ENCODE results near the gene RYR3. TPM values are rescaled to one million over a fixed set of nuclear protein-coding genes. Genes with fewer than 3 reads are reported as not detected.

Gene RYR3
- total and polyA plus RNA-seq, 2 donors (not counting 1 experiment from before 2014, with no cell fraction given) = not detected

DNA sequence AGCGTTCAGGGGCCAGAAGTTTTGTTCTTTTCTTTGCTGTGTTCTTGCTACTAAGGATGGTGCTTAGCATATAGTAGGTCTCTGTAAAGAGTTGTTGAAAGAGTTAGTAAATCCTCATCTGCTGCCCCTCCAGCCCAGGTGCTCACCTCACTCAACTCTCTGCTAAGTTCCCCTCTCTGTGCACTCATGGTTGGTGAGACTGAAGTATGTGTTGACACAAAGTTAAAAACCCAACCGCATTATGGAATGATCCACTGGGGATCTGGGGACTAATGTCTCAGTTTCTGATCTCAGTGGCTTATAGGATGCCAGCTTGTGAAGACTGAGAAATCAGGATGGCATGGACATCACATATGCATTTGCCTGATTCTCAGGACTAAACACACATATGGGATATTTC lies 13.8 kb downstream of the RYR3 start:
- ATAC-seq (ENCODE audit: low read depth) (no peak), DNase-seq (no peak)
- Histone ChIP-seq H3K4me1 (ENCODE audit: control insufficient read depth in 2 of 2, insufficient read depth in 2 of 2, low read length in 2 of 2) (peaks cover 0 to 13% of the 10 kb centered on the region in 2 donors), H3K27me3 (replicated peaks in 1 of 4; ENCODE audit: control extremely low read depth in 1 of 4, control insufficient read depth in 3 of 4, insufficient read depth in 4 of 4, low read length in 3 of 4) (no peaks in the 10 kb centered on the region), H3K4me3 (ENCODE audit: control extremely low read depth in 1 of 5, extremely low read depth in 1 of 5, insufficient read depth in 1 of 5, low read depth in 2 of 5, low read length in 4 of 5) (no peak overlapping the region), H3K4me2 (replicated peaks; ENCODE audit: low read depth, low read length, poor library complexity, severe bottlenecking) (no peak overlapping the region), H4K20me1 (ENCODE audit: control insufficient read depth, insufficient read depth, low read length, poor library complexity, severe bottlenecking) (no peaks in the 10 kb centered on the region), H3K9me3 (ENCODE audit: control extremely low read depth in 1 of 3, control insufficient read depth in 2 of 3, insufficient read depth in 1 of 3, low read length in 2 of 3) (no peaks in the 10 kb centered on the region), H3K27ac (ENCODE audit: low read length in 2 of 2) (no peak overlapping the region), H3K9ac (ENCODE audit: low read length) (no peak overlapping the region), H2AFZ (ENCODE audit: insufficient read depth, low read depth, low read length, poor library complexity, severe bottlenecking) (no peak overlapping the region), H3K36me3 (replicated peaks in 1 of 2; ENCODE audit: control extremely low read depth in 1 of 2, control insufficient read depth in 1 of 2, extremely low read depth in 1 of 2, insufficient read depth in 2 of 2, low read length in 1 of 2) (no peaks in the 10 kb centered on the region), H3K79me2 (ENCODE audit: control insufficient read depth, insufficient read depth, low read length) (no peaks in the 10 kb centered on the region)
- intact Hi-C loops (cut with micrococcal nuclease) = no loop called here
- H3K27me3 Mint-ChIP-seq = peaks cover 35% of the 10 kb centered on the region
- TF ChIP-seq, protein P1, sequence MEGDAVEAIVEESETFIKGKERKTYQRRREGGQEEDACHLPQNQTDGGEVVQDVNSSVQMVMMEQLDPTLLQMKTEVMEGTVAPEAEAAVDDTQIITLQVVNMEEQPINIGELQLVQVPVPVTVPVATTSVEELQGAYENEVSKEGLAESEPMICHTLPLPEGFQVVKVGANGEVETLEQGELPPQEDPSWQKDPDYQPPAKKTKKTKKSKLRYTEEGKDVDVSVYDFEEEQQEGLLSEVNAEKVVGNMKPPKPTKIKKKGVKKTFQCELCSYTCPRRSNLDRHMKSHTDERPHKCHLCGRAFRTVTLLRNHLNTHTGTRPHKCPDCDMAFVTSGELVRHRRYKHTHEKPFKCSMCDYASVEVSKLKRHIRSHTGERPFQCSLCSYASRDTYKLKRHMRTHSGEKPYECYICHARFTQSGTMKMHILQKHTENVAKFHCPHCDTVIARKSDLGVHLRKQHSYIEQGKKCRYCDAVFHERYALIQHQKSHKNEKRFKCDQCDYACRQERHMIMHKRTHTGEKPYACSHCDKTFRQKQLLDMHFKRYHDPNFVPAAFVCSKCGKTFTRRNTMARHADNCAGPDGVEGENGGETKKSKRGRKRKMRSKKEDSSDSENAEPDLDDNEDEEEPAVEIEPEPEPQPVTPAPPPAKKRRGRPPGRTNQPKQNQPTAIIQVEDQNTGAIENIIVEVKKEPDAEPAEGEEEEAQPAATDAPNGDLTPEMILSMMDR (IDR thresholded peaks at IDR 0.05) = no peak
- no peak for TF ChIP-seq EZH2 (IDR thresholded peaks at IDR 0.05; ENCODE audit: borderline replicate concordance, insufficient read depth, low read depth, low read length, poor library complexity, severe bottlenecking)
- ChIA-PET POLR2A (no interaction called here), CTCF (no interaction called here)
- no peak overlapping the region for H3K27ac Mint-ChIP-seq
- peaks cover 6% of the 10 kb centered on the region for H3K4me1 Mint-ChIP-seq
- H3K4me3 Mint-ChIP-seq = no peak overlapping the region
- peaks cover 3% of the 10 kb centered on the region for H3K9me3 Mint-ChIP-seq (ENCODE audit: insufficient read depth)
- WGBS (ENCODE audit: insufficient coverage) = no CpG with 5 or more reads among the region's 2 CpGs

DNA sequence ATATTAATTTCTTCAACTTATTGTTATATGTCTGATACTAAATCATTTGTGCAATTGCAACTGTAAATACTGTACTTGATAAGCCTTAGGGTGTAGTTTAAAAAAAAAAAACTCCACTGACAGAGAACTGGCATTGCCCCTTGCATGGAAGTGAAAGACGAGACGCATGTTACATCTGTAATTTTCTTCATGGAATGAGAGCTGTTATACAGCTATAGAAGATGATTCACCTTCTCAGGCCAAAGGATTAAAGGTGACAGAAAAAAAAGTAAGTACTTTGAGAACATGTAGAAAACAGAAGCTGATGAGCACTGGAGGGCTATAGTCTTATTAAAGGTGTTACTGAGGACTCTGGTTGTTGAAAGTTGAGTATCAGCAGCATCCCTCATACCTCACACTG lies 16.1 kb downstream of the RYR3 start:
- H2AFZ ChIP-seq (ENCODE audit: insufficient read depth, low read depth, low read length, poor library complexity, severe bottlenecking) = no peak overlapping the region
- Mint-ChIP-seq H3K4me3 (no peak overlapping the region), H3K9me3 (ENCODE audit: insufficient read depth) (peaks cover 3% of the 10 kb centered on the region), H3K27ac (no peak overlapping the region), H3K27me3 (peaks cover 38% of the 10 kb centered on the region), H3K4me1 (peaks cover 6% of the 10 kb centered on the region)
- ChIA-PET POLR2A (no interaction called here), CTCF (no interaction called here)
- no peaks in the 10 kb centered on the region for H4K20me1 ChIP-seq (ENCODE audit: control insufficient read depth, insufficient read depth, low read length, poor library complexity, severe bottlenecking)
- peaks cover 0 to 13% of the 10 kb centered on the region in 2 donors for H3K4me1 ChIP-seq (ENCODE audit: control insufficient read depth in 2 of 2, insufficient read depth in 2 of 2, low read length in 2 of 2)
- H3K79me2 ChIP-seq (ENCODE audit: control insufficient read depth, insufficient read depth, low read length) = no peaks in the 10 kb centered on the region
- no peak overlapping the region for H3K4me3 ChIP-seq (ENCODE audit: control extremely low read depth in 1 of 5, extremely low read depth in 1 of 5, insufficient read depth in 1 of 5, low read depth in 2 of 5, low read length in 4 of 5)
- WGBS (ENCODE audit: insufficient coverage) = 100% methylated on average over 2 of the region's 2 CpGs
- DNase-seq (no peak), ATAC-seq (ENCODE audit: low read depth) (no peak)
- TF ChIP-seq, protein P1 (IDR thresholded peaks at IDR 0.05) = no peak
- no peak for TF ChIP-seq EZH2 (IDR thresholded peaks at IDR 0.05; ENCODE audit: borderline replicate concordance, insufficient read depth, low read depth, low read length, poor library complexity, severe bottlenecking)
- intact Hi-C loops (cut with micrococcal nuclease) = no loop called here
- no peak overlapping the region for H3K4me2 ChIP-seq (replicated peaks; ENCODE audit: low read depth, low read length, poor library complexity, severe bottlenecking)
- no peaks in the 10 kb centered on the region for H3K9me3 ChIP-seq (ENCODE audit: control extremely low read depth in 1 of 3, control insufficient read depth in 2 of 3, insufficient read depth in 1 of 3, low read length in 2 of 3)
- no peaks in the 10 kb centered on the region for H3K36me3 ChIP-seq (replicated peaks in 1 of 2; ENCODE audit: control extremely low read depth in 1 of 2, control insufficient read depth in 1 of 2, extremely low read depth in 1 of 2, insufficient read depth in 2 of 2, low read length in 1 of 2)
- H3K27ac ChIP-seq (ENCODE audit: low read length in 2 of 2) = no peak overlapping the region
- peaks cover 0 to 9% (median 6%) of the 10 kb centered on the region in 4 experiments for H3K27me3 ChIP-seq (replicated peaks in 1 of 4; ENCODE audit: control extremely low read depth in 1 of 4, control insufficient read depth in 3 of 4, insufficient read depth in 4 of 4, low read length in 3 of 4)
- H3K9ac ChIP-seq (ENCODE audit: low read length) = no peak overlapping the region
